Measurements from ENCODE around the gene PLD1. TPM values are rescaled to one million over a fixed set of nuclear protein-coding genes. Genes with fewer than 3 reads are reported as not detected.

Gene PLD1
- total RNA-seq, 1 experiment from 2014 or later = 5.3 TPM

DNA sequence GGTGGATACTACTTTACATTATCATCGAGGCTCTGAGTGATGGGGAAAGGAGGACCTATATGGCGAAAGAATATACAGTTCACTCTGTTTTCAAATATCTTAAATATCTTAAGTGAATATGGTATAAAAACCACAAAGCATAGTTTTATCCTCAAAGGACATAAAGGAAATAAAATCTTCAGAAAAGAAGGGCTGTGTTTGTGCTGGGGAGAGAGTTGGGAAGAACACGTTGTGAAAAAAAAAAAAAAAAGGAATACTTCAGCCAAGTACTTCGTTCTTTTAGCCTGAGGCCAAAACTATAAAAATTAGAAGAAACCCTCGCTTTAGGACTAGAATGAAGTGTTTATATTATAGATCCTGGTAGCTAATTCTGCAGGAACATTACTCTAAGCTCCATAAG is 22.7 kb upstream of the PLD1 start:
- BruUV-seq (replicated peaks) = no TSS peak
- Mint-ChIP-seq H3K27ac (ENCODE audit: unreplicated experiment) (peak overlapping the region; percentile 53), H3K4me1 (ENCODE audit: low read depth, unreplicated experiment) (peaks cover under 1% of the 10 kb centered on the region), H3K36me3 (ENCODE audit: insufficient read depth, unreplicated experiment) (no peaks in the 10 kb centered on the region), H3K9me3 (ENCODE audit: unreplicated experiment) (no peaks in the 10 kb centered on the region), H3K4me3 (ENCODE audit: unreplicated experiment) (no peak overlapping the region), H3K27me3 (ENCODE audit: insufficient read depth, unreplicated experiment) (no peaks in the 10 kb centered on the region)
- Histone ChIP-seq H3K4me1 (peaks cover 12% of the 10 kb centered on the region; the same call in 1 of the 2 replicates), H3K36me3 (ENCODE audit: control insufficient read depth, insufficient read depth, low read length) (no peaks in the 10 kb centered on the region), H3K4me3 (ENCODE audit: low read depth, low read length) (no peak overlapping the region), H3K9me3 (no peaks in the 10 kb centered on the region), H3K27me3 (replicated peaks; ENCODE audit: control insufficient read depth, insufficient read depth, low read length) (no peaks in the 10 kb centered on the region)
- intact Hi-C loops (cut with micrococcal nuclease; ENCODE audit: unreplicated experiment) = loop anchor here (5.0 kb wide), 2 partner anchors 781 to 871 kb away; no protein-coding TSS in a partner anchor
- CTCF ChIA-PET = interaction anchor here (0.7 kb wide), 1 partner anchor 682 kb away, joined by 3 read pairs; no protein-coding TSS in a partner anchor
- POLR2A ChIA-PET = no interaction called here
- no peak for DNase-seq
- no peak for TF ChIP-seq CTCF (IDR thresholded peaks at IDR 0.05; ENCODE audit: insufficient read depth in 1 of 2, low read depth in 1 of 2, low read length in 1 of 2, severe bottlenecking in 1 of 2, unreplicated experiment in 1 of 2)

DNA sequence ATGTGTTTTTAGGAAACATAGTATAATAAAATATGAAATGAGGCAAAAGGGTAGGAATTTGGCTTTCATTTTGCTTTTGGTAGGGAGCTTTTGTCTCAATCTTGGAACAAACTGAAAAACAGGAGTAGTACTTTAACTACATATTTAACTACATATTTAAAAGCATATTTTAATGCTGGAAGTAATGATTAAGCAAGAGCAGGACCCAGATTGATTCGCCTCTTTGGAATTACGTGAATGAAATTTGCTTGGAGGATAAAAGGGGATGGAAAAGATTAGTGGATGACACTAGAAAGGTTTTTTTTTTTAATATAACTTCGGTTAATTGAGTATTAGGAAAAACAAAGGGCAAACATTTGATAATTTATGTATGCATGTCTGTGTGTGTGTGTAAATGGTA is 21.7 kb upstream of the PLD1 start:
- no TSS peak for BruUV-seq (replicated peaks)

DNA sequence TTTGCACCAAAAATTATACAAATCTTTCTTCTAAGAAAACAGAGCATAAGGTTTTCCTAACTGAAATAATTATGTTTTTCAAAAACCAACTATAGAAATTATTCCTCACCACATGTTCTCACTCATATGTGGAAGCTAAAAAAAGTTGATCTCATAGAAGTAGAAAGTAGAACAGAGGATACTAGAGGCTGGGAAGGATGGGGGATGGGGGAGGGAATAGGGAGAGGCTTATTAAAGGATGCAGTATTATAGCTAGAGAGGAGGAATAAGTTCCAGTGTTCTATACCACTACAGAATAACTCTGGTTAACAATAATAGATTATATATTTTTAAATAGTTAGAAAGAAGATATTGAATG is 20.2 kb upstream of the PLD1 start:
- POLR2A ChIA-PET = interaction anchor here (0.7 kb wide), 1 partner anchor 20 kb away, joined by 4 read pairs; the partner anchor contains the start of gene PLD1
- no peaks in the 10 kb centered on the region for H3K9me3 ChIP-seq
- H3K9me3 Mint-ChIP-seq (ENCODE audit: unreplicated experiment) = no peaks in the 10 kb centered on the region
- H3K4me3 ChIP-seq (ENCODE audit: low read depth, low read length) = no peak overlapping the region
- no peaks in the 10 kb centered on the region for H3K27me3 ChIP-seq (replicated peaks; ENCODE audit: control insufficient read depth, insufficient read depth, low read length)
- peaks cover 12% of the 10 kb centered on the region; the same call in 1 of the 2 replicates for H3K4me1 ChIP-seq
- no peaks in the 10 kb centered on the region for H3K4me1 Mint-ChIP-seq (ENCODE audit: low read depth, unreplicated experiment)
- DNase-seq = no peak
- H3K36me3 ChIP-seq (ENCODE audit: control insufficient read depth, insufficient read depth, low read length) = no peaks in the 10 kb centered on the region
- no peak overlapping the region for H3K4me3 Mint-ChIP-seq (ENCODE audit: unreplicated experiment)
- BruUV-seq (replicated peaks) = no TSS peak
- no peaks in the 10 kb centered on the region for H3K36me3 Mint-ChIP-seq (ENCODE audit: insufficient read depth, unreplicated experiment)
- H3K27me3 Mint-ChIP-seq (ENCODE audit: insufficient read depth, unreplicated experiment) = no peaks in the 10 kb centered on the region
- CTCF ChIA-PET = interaction anchor here (0.6 to 2.8 kb wide), 10 partner anchors 8 to 511 kb away, joined by 3 to 22 read pairs (median 5); no protein-coding TSS in a partner anchor
- TF ChIP-seq CTCF (IDR thresholded peaks at IDR 0.05; ENCODE audit: insufficient read depth in 1 of 2, low read depth in 1 of 2, low read length in 1 of 2, severe bottlenecking in 1 of 2, unreplicated experiment in 1 of 2) = no peak
- H3K27ac Mint-ChIP-seq (ENCODE audit: unreplicated experiment) = no peak overlapping the region
- intact Hi-C loops (cut with micrococcal nuclease; ENCODE audit: unreplicated experiment) = loop anchor here (1.0 to 5.0 kb wide), 5 partner anchors 19 to 868 kb away; no protein-coding TSS in a partner anchor

More for the DNA sequence above, 21.7 kb upstream of the PLD1 start:
- Histone ChIP-seq H3K4me1 (peaks cover 12% of the 10 kb centered on the region; the same call in 1 of the 2 replicates), H3K27me3 (replicated peaks; ENCODE audit: control insufficient read depth, insufficient read depth, low read length) (no peaks in the 10 kb centered on the region), H3K4me3 (ENCODE audit: low read depth, low read length) (no peak overlapping the region), H3K9me3 (no peaks in the 10 kb centered on the region), H3K36me3 (ENCODE audit: control insufficient read depth, insufficient read depth, low read length) (no peaks in the 10 kb centered on the region)
- no peaks in the 10 kb centered on the region for H3K4me1 Mint-ChIP-seq (ENCODE audit: low read depth, unreplicated experiment)
- H3K36me3 Mint-ChIP-seq (ENCODE audit: insufficient read depth, unreplicated experiment) = no peaks in the 10 kb centered on the region
- no peak for TF ChIP-seq CTCF (IDR thresholded peaks at IDR 0.05; ENCODE audit: insufficient read depth in 1 of 2, low read depth in 1 of 2, low read length in 1 of 2, severe bottlenecking in 1 of 2, unreplicated experiment in 1 of 2)
- no peaks in the 10 kb centered on the region for H3K9me3 Mint-ChIP-seq (ENCODE audit: unreplicated experiment)
- no peak overlapping the region for H3K27ac Mint-ChIP-seq (ENCODE audit: unreplicated experiment)
- intact Hi-C loops (cut with micrococcal nuclease; ENCODE audit: unreplicated experiment) = loop anchor here (5.0 kb wide), 2 partner anchors 780 to 870 kb away; no protein-coding TSS in a partner anchor
- H3K27me3 Mint-ChIP-seq (ENCODE audit: insufficient read depth, unreplicated experiment) = no peaks in the 10 kb centered on the region
- no peak for DNase-seq
- ChIA-PET CTCF (no interaction called here), POLR2A (no interaction called here)
- H3K4me3 Mint-ChIP-seq (ENCODE audit: unreplicated experiment) = no peak overlapping the region

Data from Caco-2 (cell line).